ENCODE measurements around the gene PLAAT5. TPM values are rescaled to one million over a fixed set of nuclear protein-coding genes. Genes with fewer than 3 reads are reported as not detected.

PLAAT5 gene
- total RNA-seq, 1 experiment from 2014 or later = 8.5 TPM

DNA sequence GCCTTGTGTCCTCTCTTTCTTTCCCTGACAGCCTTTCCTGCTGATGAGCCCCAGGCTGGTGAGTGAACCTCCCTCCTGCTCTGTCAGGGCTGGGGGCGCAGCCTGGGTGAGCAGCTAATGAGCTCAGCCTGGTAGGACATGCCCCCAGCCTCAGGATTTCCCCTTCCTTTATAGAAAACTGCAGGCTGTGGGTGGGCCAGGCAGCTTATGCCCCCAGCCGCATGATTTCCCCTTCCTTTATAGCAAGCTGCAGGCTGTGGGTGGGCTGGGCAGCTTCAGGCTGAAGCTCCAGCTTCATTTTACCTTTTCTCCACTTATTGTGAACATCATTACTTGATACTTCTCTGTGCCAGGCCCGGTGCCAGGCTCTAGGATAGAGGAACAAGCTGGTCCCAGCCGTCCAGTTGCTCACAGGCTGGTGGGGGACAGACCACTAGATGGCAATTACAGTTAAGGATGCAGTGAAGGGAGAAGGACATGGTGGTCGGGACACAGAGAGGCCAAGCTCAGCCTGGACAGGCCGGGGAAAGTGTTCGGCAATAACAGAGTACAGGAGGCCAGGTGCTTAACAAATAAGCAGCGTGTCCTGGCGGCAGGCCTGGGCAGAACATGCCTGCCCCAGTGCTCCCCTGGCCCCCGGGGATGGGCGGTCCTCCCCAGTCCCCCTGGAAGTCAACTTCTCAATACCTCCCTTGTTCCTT, 20.2 kb upstream of the PLAAT5 start:
- H3K9me3 Mint-ChIP-seq = no peaks in the 10 kb centered on the region

More for the DNA sequence above, 20.2 kb upstream of the PLAAT5 start:
- Histone ChIP-seq H2BK120ac (ENCODE audit: low read depth, low read length, poor library complexity, severe bottlenecking) (no peak overlapping the region), H2AK5ac (ENCODE audit: insufficient read length, low read length) (no peak overlapping the region), H3K56ac (ENCODE audit: insufficient read length, low read depth, low read length) (no peak overlapping the region), H4K20me1 (ENCODE audit: control insufficient read depth, insufficient read depth, insufficient read length) (no peaks in the 10 kb centered on the region), H3K4me2 (ENCODE audit: insufficient read depth, insufficient read length, low read length) (no peak overlapping the region), H3K23ac (ENCODE audit: insufficient read length, low read depth, low read length) (no peak overlapping the region), H2BK12ac (ENCODE audit: insufficient read length, low read depth, low read length) (no peak overlapping the region), H2AFZ (ENCODE audit: low read length) (no peak overlapping the region), H3K4me1 (ENCODE audit: insufficient read depth, low read length) (no peaks in the 10 kb centered on the region; the same call in 1 of the 2 replicates), H3K27me3 (ENCODE audit: insufficient read depth, low read length) (no peaks in the 10 kb centered on the region), H4K8ac (replicated peaks; ENCODE audit: insufficient read length, low read depth, low read length) (no peak overlapping the region), H4K91ac (ENCODE audit: insufficient read length, low read depth, low read length) (no peak overlapping the region), H3K79me2 (ENCODE audit: insufficient read depth, low read length) (no peaks in the 10 kb centered on the region), H2BK20ac (ENCODE audit: low read depth, low read length, poor library complexity, severe bottlenecking) (no peak overlapping the region), H3K23me2 (ENCODE audit: insufficient read length, low read depth, low read length, poor library complexity, severe bottlenecking) (no peaks in the 10 kb centered on the region), H3K9me3 (ENCODE audit: control insufficient read depth, low read depth, low read length) (no peaks in the 10 kb centered on the region), H3T11ph (ENCODE audit: low read length) (no peak overlapping the region), H3K14ac (ENCODE audit: insufficient read depth, low read length) (no peak overlapping the region), H2BK15ac (ENCODE audit: low read depth, low read length) (no peak overlapping the region), H3K79me1 (ENCODE audit: insufficient read depth, low read depth, low read length, poor library complexity, severe bottlenecking) (no peaks in the 10 kb centered on the region), H3K4ac (ENCODE audit: low read depth, low read length) (no peak overlapping the region), H2BK5ac (ENCODE audit: insufficient read length, low read length) (no peak overlapping the region), H3K9ac (ENCODE audit: extremely low read depth, insufficient read length, low read length) (no peak overlapping the region), H3K18ac (ENCODE audit: insufficient read length, low read depth, low read length) (no peak overlapping the region), H3K27ac (ENCODE audit: insufficient read length, low read depth, low read length) (no peak overlapping the region), H4K5ac (ENCODE audit: insufficient read length, low read depth, low read length) (no peak overlapping the region)
- Mint-ChIP-seq H3K4me3 (no peak overlapping the region), H3K27me3 (ENCODE audit: low read depth) (no peaks in the 10 kb centered on the region; the same call in 1 of the 2 replicates), H3K27ac (peak overlapping the region in 2 of 3 experiments; percentile 35 to 55; a peak in 1 of 7 replicates), H3K36me3 (ENCODE audit: insufficient read depth in 1 of 3, low read depth in 3 of 3) (no peaks in the 10 kb centered on the region), H3K4me1 (peaks cover 31 to 32% of the 10 kb centered on the region in 2 experiments)
- TF ChIP-seq CTCF (conservative IDR thresholded peaks at IDR 0.05) = no peak
- no peak for DNase-seq
- no CpG with 5 or more reads among the region's 11 CpGs for WGBS (ENCODE audit: extremely low coverage, insufficient read length, low lambda C conversion rate)
